GM12864 (cell line): ENCODE results near the gene CDH18.

ENCODE experiments used
- DNase-seq: peaks from one replicate; pipeline ENCODE4 v3.0.0-alpha.2; 2011; ENCODE audit warnings: low read depth
- H3K4me3 ChIP-seq: 2 replicates; pipeline ENCODE4 v1.5.1; 2011; ENCODE audit warnings: mild to moderate bottlenecking, low read depth, low read length, control low read depth
- TF ChIP-seq, protein P1 (sequence below): IDR thresholded peaks from 2 replicates; pipeline ENCODE4 v1.5.1; 2011; ENCODE audit warnings: low read depth, mild to moderate bottlenecking, moderate library complexity, low read length, control low read depth, inconsistent platforms; ENCODE audit errors: missing control alignments

CDH18 gene

GRCh38 chr5:19987612-19988361, at the start of gene CDH18:
Gene CDH18, minus strand, starts transcription at chr5:19988200. Its CDS starts 149,214 bp downstream, at chr5:19838986.
- H3K4me3 ChIP-seq: no peak within 1 kb of the TSS

GRCh38 chr5:20034717-20035116, 46.7 kb upstream of the CDH18 start:
- DNase-seq: no peak
- H3K4me3 ChIP-seq: no peak overlapping the region
- TF ChIP-seq, protein P1, sequence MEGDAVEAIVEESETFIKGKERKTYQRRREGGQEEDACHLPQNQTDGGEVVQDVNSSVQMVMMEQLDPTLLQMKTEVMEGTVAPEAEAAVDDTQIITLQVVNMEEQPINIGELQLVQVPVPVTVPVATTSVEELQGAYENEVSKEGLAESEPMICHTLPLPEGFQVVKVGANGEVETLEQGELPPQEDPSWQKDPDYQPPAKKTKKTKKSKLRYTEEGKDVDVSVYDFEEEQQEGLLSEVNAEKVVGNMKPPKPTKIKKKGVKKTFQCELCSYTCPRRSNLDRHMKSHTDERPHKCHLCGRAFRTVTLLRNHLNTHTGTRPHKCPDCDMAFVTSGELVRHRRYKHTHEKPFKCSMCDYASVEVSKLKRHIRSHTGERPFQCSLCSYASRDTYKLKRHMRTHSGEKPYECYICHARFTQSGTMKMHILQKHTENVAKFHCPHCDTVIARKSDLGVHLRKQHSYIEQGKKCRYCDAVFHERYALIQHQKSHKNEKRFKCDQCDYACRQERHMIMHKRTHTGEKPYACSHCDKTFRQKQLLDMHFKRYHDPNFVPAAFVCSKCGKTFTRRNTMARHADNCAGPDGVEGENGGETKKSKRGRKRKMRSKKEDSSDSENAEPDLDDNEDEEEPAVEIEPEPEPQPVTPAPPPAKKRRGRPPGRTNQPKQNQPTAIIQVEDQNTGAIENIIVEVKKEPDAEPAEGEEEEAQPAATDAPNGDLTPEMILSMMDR: no peak

More at GRCh38 chr5:19987612-19988361, at the start of gene CDH18:
- TF ChIP-seq, protein P1: no peak
- no peak for DNase-seq

- H3K4me3 ChIP-seq: no peak overlapping the region
- no peak for DNase-seq
- TF ChIP-seq, protein P1: no peak
Observed at GRCh38 chr5:20033881-20034280, 45.9 kb upstream of the CDH18 start.

DNA sequence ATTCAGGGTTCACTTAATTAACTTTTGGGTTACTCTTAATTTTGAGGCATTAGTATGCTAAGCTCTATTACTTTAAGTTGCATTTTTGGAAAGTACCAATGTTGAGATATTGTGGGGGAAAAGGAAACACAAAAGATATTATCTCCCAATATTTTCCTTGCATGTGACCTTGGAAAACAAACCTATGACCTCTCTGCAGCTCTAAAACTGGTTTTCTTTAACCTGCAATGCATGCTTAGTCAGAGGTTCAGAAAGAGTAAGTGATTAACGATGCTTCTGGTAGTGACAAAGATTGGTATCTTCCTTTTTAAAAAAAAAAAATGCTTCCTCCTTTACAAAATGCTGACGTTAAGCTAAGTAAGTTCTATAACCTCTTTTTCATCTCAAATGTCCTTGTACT, 44.9 kb upstream of the CDH18 start:
- TF ChIP-seq, protein P1: no peak
- no peak for DNase-seq
- H3K4me3 ChIP-seq: no peak overlapping the region

GRCh38 chr5:20030125-20030524, 42.1 kb upstream of the CDH18 start:
- H3K4me3 ChIP-seq: no peak overlapping the region
- no peak for DNase-seq
- TF ChIP-seq, protein P1: no peak

- DNase-seq: no peak
- TF ChIP-seq, protein P1: no peak
- H3K4me3 ChIP-seq: no peak overlapping the region
Observed at GRCh38 chr5:20029266-20029665, 41.3 kb upstream of the CDH18 start.

- no peak for DNase-seq
- no peak overlapping the region for H3K4me3 ChIP-seq
- TF ChIP-seq, protein P1: no peak
Observed at GRCh38 chr5:20028506-20028905, 40.5 kb upstream of the CDH18 start.
